HepG2 (cell line): Measurements from ENCODE around the gene EPHA6. TPM values are rescaled to one million over a fixed set of nuclear protein-coding genes. Genes with fewer than 3 reads are reported as not detected.

Experiments used
- ATAC-seq: fragments of 200-7000 bp; cut with Tn5 transposase; 3 replicates; pipeline ENCODE4 v1.9.1; 2020; ENCODE audit warnings: mild to moderate bottlenecking, moderate library complexity
- BruUV-seq: library from RNA; stranded (reverse); fragments of 400-500 nt; replicated peaks from 2 replicates; lab custom pipeline; 2021; lab: Mats Ljungman, UMichigan
- CTCF ChIA-PET: fragments of 300-600 bp; formaldehyde crosslinking; extraction: SDS; loops from one replicate; lab custom pipeline; 2021; ENCODE audit warnings: low total read pairs, inconsistent platforms, low intra/inter-chr PET ratio; lab: Yijun Ruan, JAX
- POLR2A ChIA-PET: fragments of 350-600 bp; sonication (Branson Sonifier 250); formaldehyde crosslinking; loops from one replicate; lab custom pipeline; 2020; ENCODE audit warnings: antibody characterized with exemption, inconsistent platforms; lab: Yijun Ruan, JAX
- DNase-seq: peaks from one replicate; pipeline ENCODE4 v3.0.0-alpha.2; 2015; ENCODE audit warnings: low spot score
- FAIRE-seq: peaks from 3 replicates; lab custom pipeline; 2011; peaks lifted over from hg19 to GRCh38; lab: Jason Lieb, UNC
- H2AFZ ChIP-seq: one replicate; pipeline ENCODE4 v1.6.1; 2011; ENCODE audit warnings: low read length, inconsistent platforms
- H3K27ac ChIP-seq: fragments of 300-600 bp; 3 replicates; pipeline ENCODE4 v1.8.0; 2011; ENCODE audit warnings: mixed run types, mild to moderate bottlenecking, mixed read lengths, low read length, inconsistent platforms; ENCODE audit not compliant: insufficient read depth; ENCODE audit errors: extremely low read length
- H3K27me3 ChIP-seq, 2 experiments: fragments of 200-600 bp in 1 of 2; 2 replicates in 1 of 2; 3 replicates in 1 of 2; pipeline versions ENCODE4 v1.6.0 to v1.8.0; 2011; ENCODE audit warnings: low read length in 2 of 2, mild to moderate bottlenecking in 2 of 2, moderate library complexity in 2 of 2, inconsistent platforms in 1 of 2; ENCODE audit not compliant: insufficient read depth in 2 of 2, control insufficient read depth in 1 of 2
- H3K36me3 ChIP-seq, 2 experiments: fragments of 200-600 bp in 1 of 2; replicated peaks in 1 of 2; 2 replicates in 1 of 2; 3 replicates in 1 of 2; pipeline versions ENCODE4 v1.5.1 to v1.8.0; 2011; ENCODE audit warnings: low read length in 2 of 2, inconsistent platforms in 1 of 2; ENCODE audit not compliant: insufficient read depth in 2 of 2, control insufficient read depth in 1 of 2
- H3K4me1 ChIP-seq: 2 replicates; pipeline ENCODE4 v1.5.1; 2012; ENCODE audit warnings: low read length, inconsistent platforms; ENCODE audit not compliant: insufficient read depth
- H3K4me2 ChIP-seq: 2 replicates; pipeline ENCODE4 v1.6.0; 2011; ENCODE audit warnings: low read depth, low read length, inconsistent platforms
- H3K4me3 ChIP-seq, 3 experiments: fragments of 200-600 bp in 1 of 3; sonication (generic), shearing (Covaris generic) in 1 of 3; replicated peaks in 1 of 3; 2 replicates each; pipeline ENCODE4 v1.5.1; 2011 to 2016; ENCODE audit warnings: low read length in 3 of 3, inconsistent platforms in 2 of 3, low read depth in 2 of 3, mild to moderate bottlenecking in 2 of 3, control low read depth in 1 of 3, mixed read lengths in 1 of 3; ENCODE audit not compliant: insufficient read depth in 1 of 3
- H3K79me2 ChIP-seq: one replicate; pipeline ENCODE4 v1.6.1; 2011; ENCODE audit warnings: low read length, inconsistent platforms; ENCODE audit not compliant: insufficient read depth
- H3K9ac ChIP-seq: 2 replicates; pipeline ENCODE4 v1.6.0; 2011; ENCODE audit warnings: mild to moderate bottlenecking, low read depth, low read length, inconsistent platforms; ENCODE audit not compliant: insufficient read depth
- H3K9me3 ChIP-seq: 2 replicates; pipeline ENCODE4 v1.5.1; 2012; ENCODE audit warnings: mild to moderate bottlenecking, low read length
- H4K20me1 ChIP-seq: 2 replicates; pipeline ENCODE4 v1.6.0; 2011; ENCODE audit warnings: inconsistent platforms, mild to moderate bottlenecking, low read length, moderate library complexity; ENCODE audit not compliant: insufficient read depth
- MAFK ChIP-seq, 2 experiments: IDR thresholded peaks in 1 of 2; conservative IDR thresholded peaks in 1 of 2; 2 replicates each; pipeline ENCODE4 v1.6.1; 2011; ENCODE audit warnings: improper control_type of control experiment in 2 of 2, low read length in 2 of 2
- SP2 ChIP-seq: sonication (generic); formaldehyde crosslinking; IDR thresholded peaks from 2 replicates; pipeline ENCODE4 v1.5.1; 2020; ENCODE audit warnings: mild to moderate bottlenecking, missing genetic modification reagents
- TCF7 ChIP-seq: sonication (generic); IDR thresholded peaks from 2 replicates; pipeline ENCODE4 v1.6.1; 2016; ENCODE audit warnings: antibody characterized with exemption, low read depth
- XRCC5 ChIP-seq: fragments of 200-400 bp; formaldehyde crosslinking; optimal IDR thresholded peaks from 2 replicates; pipeline ENCODE3; 2017; ENCODE audit warnings: mild to moderate bottlenecking, low read length
- ZBTB26 ChIP-seq: IDR thresholded peaks from 2 replicates; pipeline ENCODE4 v1.6.1; 2016; ENCODE audit warnings: missing compliant biosample characterization, missing genetic modification reagents, borderline replicate concordance
- ZNF275 ChIP-seq: sonication (generic); formaldehyde crosslinking; IDR thresholded peaks from 2 replicates; pipeline ENCODE4 v1.8.0; 2022; ENCODE audit warnings: missing genetic modification reagents, mild to moderate bottlenecking, inconsistent platforms, borderline replicate concordance
- ZNF616 ChIP-seq: sonication (generic); formaldehyde crosslinking; IDR thresholded peaks from 2 replicates; pipeline ENCODE4 v1.5.0; 2020; ENCODE audit warnings: low read depth, mild to moderate bottlenecking, missing genetic modification reagents
- ZNF879 ChIP-seq: sonication (generic); formaldehyde crosslinking; IDR thresholded peaks from 2 replicates; pipeline ENCODE4 v1.8.1; 2023; ENCODE audit warnings: missing genetic modification reagents
- in situ Hi-C: cut with HindIII; loops from 2 replicates; pipeline ENCODE4 v1.10.0; 2017; ENCODE audit warnings: low pct_unique_long_range_greater_than_20kb; ENCODE audit not compliant: extremely low pct_ligation_motif_present
- intact Hi-C: fragments of 100-400 bp; cut with micrococcal nuclease; formaldehyde crosslinking; loops from one replicate; pipeline ENCODE4 v1.10.0; 2022; ENCODE audit not compliant: unreplicated experiment
- polyA plus RNA-seq, 8 experiments: library from polyadenylated mRNA; depleted of rRNA in 3 of 8; stranded (reverse) in 7 of 8; unstranded in 1 of 8; fragments of >200 nt; fragmentation: Illumina TruSeq in 4 of 8; extraction: Trizol in 4 of 8; gene quantifications; 2 replicates each; pipeline versions ENCODE4 v1.2.1 to v1.2.3, GENCODE V29; 2011 to 2016; ENCODE audit warnings: low read depth in 4 of 8, missing spikeins in 1 of 8, mixed read lengths in 1 of 8; ENCODE audit not compliant: insufficient read depth in 1 of 8
- total RNA-seq, 5 experiments: library from RNA; depleted of rRNA; stranded (reverse); fragments of >200 nt; fragmentation: Illumina TruSeq; extraction: Trizol; gene quantifications; 2 replicates each; pipeline ENCODE4 v1.2.3, GENCODE V29; 2016; ENCODE audit warnings: low read depth in 1 of 5

The EPHA6 gene
- total and polyA plus RNA-seq, 2 of the 13 experiments (the other 11 are each of a cell fraction or from before 2014, with no cell fraction given) = not detected

- TF ChIP-seq XRCC5 (no peak), ZBTB26 (CRISPR knock-in tag) (no peak)
Measured at GRCh38 chr3:97655971-97656370, 841.6 kb downstream of the EPHA6 start (continued).

- Histone ChIP-seq H2AFZ (no peak overlapping the region), H3K9ac (no peak overlapping the region), H3K4me1 (no peaks in the 10 kb centered on the region), H4K20me1 (no peaks in the 10 kb centered on the region), H3K79me2 (no peaks in the 10 kb centered on the region), H3K4me2 (no peak overlapping the region), H3K27ac (no peak overlapping the region), H3K27me3 (no peaks in the 10 kb centered on the region), H3K4me3 (no peak overlapping the region), H3K36me3 (no peaks in the 10 kb centered on the region), H3K9me3 (no peaks in the 10 kb centered on the region)
- TF ChIP-seq ZNF616 (CRISPR knock-in tag) (no peak), ZNF275 (no peak), ZNF879 (CRISPR knock-in tag) (no peak), SP2 (no peak), MAFK (conservative IDR thresholded peaks at IDR 0.05 in 1 of 2, IDR thresholded peaks at IDR 0.05 in 1 of 2; ENCODE audit: low read length in 2 of 2) (no peak), TCF7 (no peak)
- no TSS peak for BruUV-seq
- ATAC-seq = no peak
- FAIRE-seq = no peak
- ChIA-PET CTCF (no interaction called here), POLR2A (no interaction called here)
- in situ Hi-C loops = loop anchor here (10.0 kb wide), 1 partner anchor 792 kb away; no protein-coding TSS in a partner anchor
- no peak for DNase-seq
- intact Hi-C loops = no loop called here
Measured at GRCh38 chr3:97656638-97657037, 842.2 kb downstream of the EPHA6 start.
